GM12872 (cell line): ENCODE measurements around the gene GLI2.

Experiments used
- CTCF ChIP-seq: IDR thresholded peaks from 3 replicates; pipeline ENCODE4 v1.5.1; 2011; ENCODE audit warnings: low read depth, mild to moderate bottlenecking, low read length, moderate library complexity; ENCODE audit not compliant: insufficient read depth

GLI2 gene

GRCh38 chr2:120745420-120746111 is 9.9 kb downstream of the GLI2 start:
- TF ChIP-seq CTCF: no peak

DNA sequence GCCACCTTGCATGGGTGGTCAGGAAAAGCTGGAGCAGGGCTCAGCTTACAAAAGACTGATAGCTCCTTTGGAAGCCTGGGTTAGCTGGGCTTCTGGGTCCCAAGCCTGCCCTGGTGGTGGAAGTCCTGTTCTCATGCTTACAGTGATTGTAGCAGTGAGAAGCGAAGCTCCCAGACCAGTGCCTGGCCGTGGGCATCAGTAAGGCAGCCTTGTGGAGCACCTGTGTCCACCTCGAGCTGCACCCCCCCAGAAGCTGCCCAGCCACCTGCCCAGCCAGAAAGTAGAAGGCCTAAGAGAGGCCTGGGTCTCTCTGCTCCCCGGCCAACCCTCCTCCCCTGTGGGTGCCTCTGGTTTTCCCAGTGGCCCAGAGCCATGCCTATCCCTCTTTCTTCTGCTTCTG is 10.5 kb downstream of the GLI2 start:
- no peak for TF ChIP-seq CTCF

- TF ChIP-seq CTCF: no peak
These were observed 11.6 kb downstream of the GLI2 start for GRCh38 chr2:120747281-120747680.

GRCh38 chr2:120747706-120748105 is 12.0 kb downstream of the GLI2 start:
- TF ChIP-seq CTCF: no peak

- no peak for TF ChIP-seq CTCF
These were observed 12.6 kb downstream of the GLI2 start for GRCh38 chr2:120748310-120748709.

- no peak for TF ChIP-seq CTCF
These were observed 13.1 kb downstream of the GLI2 start for GRCh38 chr2:120748741-120749140.

GRCh38 chr2:120749506-120750431 is 14.1 kb downstream of the GLI2 start:
- no peak for TF ChIP-seq CTCF
